ENCODE measurements around the gene NRXN3.

The NRXN3 gene

DNA sequence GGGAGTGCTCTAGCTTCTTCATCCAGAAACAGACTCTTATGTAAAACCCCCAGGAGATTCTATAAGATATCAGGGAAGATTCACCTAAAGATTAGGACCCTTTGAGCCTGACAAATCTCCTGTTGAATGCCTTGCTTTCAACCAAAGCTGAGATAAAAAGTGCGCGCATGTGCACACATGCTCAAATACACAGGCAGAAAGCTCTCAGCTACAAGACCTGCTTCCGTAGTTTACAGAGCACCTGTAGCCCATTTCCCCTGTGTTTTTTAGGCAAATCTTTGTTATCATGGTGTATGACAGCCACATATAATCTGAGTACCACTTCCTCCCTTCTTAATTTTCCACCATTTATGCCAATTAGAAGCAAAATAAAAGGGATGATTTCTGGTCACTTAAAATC, 866.9 kb downstream of the NRXN3 start:
- DNase-seq, result no peak

DNA sequence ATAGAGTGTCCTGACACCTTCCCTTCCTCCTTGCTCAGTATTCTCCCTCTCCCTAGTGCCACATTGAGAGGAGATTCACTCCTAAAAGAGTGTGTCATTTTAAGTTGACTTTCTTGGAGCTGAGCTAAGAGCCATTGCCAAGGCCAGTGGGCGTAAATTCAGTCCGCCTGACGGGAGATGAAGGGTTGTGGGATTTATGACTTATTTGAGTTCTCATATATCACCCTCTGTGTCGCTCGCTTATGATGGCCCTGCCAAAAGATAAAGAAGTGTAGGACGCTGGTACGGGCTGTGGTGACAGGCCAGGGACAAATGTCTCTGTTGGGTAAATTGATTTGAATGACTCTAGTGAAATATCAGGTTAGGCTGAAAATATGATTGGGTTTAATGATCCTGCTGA, 867.4 kb downstream of the NRXN3 start:
- DNase-seq, result no peak

DNA sequence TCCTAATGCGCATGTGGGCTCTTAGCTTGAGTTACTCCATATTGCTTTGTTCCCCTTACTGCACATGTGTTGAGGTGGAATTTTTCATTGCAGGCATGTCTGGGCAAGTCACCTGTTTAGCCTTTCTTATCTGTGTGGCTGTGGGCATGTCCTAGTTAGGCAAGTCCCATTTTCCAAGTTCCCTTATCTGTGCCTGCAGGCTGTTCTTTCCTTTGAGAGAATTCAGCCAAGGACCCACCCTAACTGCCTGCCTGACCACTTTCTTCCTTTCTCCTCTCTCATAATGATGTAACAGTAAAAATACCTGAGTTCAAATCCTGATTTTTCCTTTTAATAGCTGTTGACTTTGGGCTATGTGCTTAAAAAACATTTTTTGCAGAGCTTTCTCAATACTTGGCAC, 870.6 kb downstream of the NRXN3 start:
- no peak for DNase-seq

DNA sequence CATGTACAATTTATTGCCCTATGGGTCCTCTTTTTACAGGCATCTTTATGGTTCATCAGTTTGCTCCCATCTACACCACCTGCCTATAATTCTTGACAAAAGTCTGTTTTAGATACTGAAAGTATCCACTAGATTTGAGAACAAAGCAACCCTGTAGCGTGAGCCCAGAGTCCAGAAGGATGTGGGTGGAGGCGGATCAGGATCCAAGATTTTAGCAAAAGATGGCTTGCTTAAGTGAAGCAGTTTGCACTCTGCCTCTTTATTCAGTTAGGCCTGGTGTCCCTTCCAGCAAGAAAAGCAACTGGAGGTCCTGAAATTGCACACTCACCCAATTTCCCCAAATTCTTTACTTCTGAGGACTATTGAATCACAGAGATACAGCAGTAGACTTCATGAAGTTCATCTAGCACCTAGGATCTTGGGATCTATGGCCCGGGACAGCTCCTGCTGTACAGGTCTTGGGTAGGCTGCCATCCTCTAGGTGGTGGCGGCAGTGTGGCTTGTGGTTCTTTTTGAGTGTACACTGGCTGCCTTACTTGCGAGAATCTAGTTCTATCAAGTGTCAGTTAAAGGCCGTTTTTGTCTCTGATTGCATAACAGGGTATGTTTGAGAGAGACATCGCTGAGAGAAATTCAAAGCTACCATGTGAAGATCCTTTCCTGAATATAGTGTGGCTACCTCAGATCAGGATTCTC, 873.2 kb downstream of the NRXN3 start:
- no peak for DNase-seq

DNA sequence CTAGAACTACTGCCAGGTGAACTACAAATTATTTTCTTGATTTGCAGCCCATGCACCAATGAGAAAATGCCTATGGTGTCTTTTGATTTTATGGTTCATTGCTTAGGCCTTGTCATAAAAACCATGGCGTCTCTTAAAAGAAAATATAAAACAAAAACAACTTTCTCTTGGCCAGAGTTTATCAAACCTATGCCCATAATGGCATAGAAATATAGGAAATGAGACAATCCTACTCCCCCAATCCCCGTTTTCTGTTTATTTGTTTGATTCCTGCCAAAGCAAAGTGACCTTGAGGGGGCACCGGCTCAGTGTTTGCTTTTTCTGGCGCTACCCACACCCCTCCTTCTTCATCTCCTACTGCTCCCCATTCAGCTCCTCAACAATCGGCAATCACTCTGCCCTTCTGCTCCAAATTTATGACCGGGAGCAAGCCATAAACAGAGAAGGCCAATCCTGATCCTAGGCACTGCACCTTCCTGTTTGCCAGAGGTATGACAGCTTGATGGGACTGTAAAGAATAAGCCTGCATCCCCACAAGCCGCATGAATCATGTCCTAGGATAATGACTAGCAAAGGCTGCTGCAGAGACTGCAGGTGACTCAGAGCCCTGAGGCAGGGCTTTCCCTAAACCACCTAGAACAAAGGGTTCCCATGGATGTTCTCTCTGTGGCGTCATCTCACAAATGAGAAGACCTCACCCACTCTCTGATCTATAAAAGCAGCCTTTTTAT, 874.9 kb downstream of the NRXN3 start:
- peak; percentile 39 for DNase-seq

DNA sequence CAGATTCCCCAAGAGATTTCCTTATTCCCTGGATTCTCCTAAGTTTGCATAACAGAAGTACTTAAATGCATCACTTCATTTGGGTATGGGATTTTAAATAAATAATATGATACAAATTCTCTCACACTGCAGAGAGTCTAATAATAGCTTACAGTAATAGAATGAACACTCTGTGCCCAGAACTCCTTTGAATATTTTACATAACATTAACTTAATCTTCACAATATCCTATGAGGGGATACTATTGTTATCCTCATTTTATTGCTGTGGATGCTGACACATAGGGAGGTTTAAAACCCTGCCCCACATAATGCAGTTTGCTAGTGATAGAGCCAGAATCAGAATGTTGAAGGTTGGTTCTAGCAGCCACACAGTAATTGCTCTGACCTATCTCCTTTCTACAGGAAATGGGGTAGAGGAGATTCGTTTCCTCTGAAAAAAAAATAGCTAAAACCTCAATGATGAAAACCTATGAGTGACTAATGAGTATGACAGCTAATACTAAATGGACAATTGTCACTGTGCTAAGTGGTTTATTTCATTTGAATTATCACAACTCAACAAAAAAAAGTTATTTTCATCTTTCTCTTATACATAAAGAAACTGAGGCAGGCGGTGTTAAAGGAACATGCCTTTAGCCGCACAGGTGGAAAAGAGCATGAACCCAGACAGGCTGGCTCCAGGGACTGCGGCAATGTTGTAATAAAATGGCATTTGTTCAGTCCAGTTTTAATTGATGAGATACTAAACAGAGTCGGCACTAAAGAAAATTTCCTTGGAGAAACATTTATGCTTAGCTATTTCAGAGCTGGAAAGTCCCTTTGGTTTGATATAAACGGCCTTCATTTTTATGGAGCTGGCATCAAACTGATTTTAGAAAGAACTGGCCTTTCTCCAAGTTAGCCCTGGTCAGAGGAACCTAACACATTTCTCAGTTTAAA, 880.9 kb downstream of the NRXN3 start:
- no peak for DNase-seq

DNA sequence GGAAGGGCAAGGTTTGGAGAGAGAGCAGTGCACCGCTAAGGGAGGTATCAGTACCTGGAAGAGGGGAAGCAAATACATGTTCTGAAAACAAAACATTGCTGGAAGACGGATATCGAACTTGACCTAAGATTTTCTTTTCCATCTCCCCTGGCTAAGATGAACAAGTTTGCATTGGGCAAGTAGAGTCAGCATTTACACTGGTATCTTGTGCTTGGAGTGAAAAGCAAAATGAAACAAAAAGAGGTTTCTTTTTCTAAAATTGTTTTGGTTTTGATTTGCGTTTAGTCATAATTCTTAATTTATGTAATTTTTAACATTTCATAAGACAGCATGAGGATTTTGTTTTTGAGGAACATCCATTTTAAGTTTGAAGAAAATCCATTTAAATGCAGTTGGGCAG, 881.6 kb downstream of the NRXN3 start:
- no peak for DNase-seq

DNA sequence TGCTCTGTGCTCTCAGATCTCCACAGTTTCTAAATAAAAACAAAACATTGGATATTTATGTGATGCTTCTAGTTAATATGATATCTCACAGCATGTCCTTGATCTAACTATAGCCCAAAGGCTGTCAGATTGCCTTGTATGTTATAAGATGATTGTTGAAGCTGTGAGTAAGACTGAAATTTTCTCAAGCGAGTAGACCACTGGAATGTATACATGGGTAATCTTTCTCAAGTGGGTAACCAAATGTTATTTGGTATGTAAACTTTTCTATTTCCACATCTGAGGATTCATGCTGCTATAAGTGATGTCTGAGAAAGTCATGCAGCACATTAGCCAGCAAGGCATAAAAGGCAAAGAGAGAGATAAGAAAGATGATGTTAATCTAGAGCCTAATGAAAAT, 886.7 kb downstream of the NRXN3 start:
- DNase-seq, result no peak

DNA sequence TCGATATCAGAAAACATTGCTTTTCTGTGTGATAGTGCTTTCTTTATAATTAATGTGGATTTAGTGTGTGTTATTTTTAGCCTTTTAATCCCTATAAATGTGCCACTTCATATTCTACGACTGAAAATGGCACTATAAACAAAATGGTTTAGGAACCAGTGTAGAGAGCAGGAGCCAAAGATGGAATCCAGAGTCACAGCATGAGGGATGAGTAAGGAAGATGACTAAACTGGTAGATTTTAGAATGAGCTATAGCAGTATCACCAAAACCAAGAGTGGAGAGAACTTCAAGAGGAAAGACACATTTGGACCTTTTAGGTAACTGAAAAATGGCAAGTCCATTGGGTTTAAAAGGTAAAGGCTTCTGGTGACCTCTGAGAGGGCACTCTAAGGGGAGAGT, 887.2 kb downstream of the NRXN3 start:
- DNase-seq, result no peak

DNA sequence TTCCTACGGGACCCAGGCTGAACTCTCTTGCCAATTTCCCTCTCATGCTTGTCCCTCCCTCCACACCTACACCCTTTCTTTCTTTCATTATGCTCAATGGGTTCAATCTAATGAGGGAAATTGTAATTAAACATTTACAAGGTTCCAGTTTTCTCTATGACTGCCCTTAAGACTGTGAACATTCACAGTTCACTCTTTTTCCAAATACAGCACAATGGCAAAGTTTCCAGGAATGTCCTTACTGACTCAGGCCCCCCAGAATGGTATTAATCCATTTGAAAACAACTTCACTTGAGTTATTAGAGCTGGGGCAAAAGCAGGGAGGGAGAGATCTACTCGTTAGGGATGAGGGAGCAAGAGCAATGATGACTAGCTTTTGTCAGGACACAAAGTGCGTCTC, 892.1 kb downstream of the NRXN3 start:
- DNase-seq, result no peak

DNA sequence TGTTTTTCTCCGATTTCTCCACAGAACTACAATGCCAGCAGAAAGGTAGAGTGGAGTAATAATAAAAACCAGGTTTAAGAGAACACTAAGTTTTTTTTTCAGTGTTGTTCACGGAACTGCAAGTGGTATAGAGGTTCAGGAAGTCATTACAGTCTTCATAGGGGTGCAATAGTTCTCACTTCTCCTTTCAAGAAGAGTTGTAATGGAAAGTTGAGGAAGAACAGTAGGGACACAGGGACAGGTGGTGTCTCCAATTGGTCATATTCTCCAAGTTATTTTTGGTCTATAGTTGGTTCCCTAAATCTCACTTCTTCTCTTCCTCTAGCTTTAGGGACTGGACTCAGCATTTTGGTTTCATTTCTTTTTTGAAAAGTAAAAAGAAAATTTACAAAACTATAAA, 894.0 kb downstream of the NRXN3 start:
- DNase-seq, result no peak

DNA sequence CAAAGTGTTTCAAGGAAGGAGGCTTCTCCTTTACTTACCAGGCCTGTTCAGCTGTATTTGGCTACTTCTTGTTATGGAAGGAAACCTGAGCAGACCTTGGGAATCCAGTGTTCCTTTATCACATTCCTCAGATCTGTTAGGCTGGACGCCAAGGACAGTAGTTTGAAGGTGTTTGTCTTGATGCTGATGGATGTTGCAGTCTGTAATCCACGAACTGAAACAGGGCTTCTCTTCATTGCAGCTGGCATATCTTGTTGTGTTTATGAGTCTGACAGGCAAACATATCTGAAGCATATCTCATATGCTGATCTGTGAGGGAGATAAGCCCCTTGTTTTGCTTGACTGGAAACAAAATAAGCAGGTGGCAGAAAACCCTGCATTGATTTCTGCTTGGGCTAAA, 904.3 kb downstream of the NRXN3 start:
- no peak for DNase-seq

DNA sequence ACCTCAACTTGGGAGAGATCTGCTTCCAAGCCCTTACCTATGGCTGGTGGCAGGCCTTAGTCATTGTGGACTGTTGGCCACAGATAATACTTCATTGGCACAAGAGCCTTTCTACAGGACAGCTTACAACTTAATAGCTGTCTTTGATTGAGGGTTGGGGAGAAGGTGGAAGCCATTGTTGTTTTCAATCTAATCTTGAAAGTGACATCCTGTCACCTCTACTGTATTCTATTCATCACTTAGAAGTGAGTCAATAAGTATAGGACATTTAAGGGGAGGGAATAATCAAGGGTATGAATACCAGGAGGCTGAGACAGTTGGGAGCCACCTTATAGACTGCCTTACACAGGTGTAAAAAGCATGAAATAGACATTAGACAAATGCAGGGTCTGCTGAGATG, 906.3 kb downstream of the NRXN3 start:
- DNase-seq, result no peak

DNA sequence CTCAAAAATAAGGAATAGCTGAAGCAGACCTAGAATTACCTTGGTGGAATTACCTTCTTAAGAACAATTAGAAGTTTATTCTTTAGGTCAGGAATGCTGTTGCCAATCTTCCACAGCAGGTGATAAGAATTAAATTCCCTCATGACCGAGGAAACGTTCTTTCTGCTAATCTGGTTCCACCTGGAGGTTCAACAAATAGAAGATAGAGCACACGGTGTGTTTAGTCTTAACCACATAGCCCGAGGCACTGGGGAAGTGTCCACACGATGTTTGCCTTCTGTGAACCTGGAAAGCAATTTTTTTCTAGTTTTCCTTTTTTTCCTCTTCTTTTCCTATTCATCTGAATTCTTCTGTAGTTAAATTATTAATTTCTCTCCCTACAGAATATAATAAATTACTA, 906.9 kb downstream of the NRXN3 start:
- no peak for DNase-seq

DNA sequence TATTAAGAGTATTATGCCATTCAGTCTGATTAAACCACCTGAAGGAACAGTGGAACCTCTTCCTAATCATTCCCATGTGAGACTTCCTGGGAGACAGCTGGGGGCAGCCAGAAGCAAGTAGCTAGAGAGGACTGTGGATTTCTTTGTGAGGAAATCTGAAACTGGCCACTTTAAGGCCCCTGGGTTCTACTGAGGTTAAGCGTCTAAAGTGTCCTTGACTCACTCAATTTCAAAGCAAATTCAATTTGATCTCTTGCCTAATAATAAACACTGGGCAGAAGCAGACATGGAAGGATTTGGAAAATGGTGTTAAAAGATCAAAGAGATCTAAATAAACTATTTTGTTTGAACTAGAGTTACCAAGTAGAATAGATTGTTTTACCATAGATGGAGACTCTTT, 909.9 kb downstream of the NRXN3 start:
- DNase-seq, result no peak

DNA sequence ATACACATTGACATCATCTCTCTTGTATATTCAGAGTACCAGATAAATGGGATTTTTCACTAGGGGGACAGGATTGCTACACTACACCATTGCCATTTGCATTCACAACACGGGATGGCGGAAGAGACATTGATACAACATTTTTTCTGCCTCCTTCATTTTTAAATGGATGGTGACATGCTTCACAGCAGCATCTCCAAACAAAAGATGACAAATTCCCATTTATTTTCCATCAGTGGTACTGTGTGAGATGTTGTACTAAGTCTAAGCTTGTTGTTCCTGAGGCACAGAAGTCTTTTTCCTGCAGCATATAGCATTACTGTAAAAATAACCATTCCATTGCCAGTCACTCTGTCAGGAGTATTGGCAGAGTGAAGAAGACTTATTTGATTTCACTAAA, 912.7 kb downstream of the NRXN3 start:
- no peak for DNase-seq

DNA sequence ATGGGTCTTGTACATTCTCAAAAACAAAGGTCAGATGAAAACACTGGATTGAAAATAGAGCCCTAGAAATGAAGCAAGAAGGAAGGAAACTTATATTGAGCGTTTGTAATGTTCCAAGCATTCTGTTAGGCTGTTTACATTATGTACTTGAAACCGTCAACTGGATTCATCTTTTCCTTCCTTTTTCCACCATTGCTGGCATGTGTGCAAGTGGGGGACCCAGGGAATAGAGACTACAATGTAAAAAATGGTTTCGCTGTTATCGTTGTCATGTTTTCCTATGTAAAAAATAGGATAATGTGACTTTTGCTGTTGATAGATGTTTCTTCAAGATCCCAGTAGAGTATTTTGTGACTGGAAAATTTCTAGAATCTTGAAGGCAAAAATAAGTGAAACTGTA, 913.2 kb downstream of the NRXN3 start:
- no peak for DNase-seq

DNA sequence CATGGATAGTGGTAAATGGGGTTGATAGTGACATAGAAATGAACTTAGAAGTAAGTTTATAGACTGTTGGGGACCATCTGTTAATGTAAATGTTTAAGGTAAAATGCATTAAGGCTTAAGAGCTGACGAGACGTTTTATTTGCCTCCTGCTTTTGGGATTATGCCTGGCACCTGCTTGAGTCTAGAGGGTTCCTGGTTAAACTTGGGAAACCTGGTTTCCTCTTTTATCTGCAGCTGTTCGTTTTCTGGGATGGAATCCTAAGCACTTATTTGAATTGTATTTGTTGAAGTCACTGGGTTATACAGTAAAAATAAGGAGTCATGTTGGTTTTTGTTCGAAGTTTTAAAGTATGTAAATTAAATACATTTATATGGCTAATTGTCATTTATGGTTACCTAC, 914.7 kb downstream of the NRXN3 start:
- DNase-seq, result no peak

DNA sequence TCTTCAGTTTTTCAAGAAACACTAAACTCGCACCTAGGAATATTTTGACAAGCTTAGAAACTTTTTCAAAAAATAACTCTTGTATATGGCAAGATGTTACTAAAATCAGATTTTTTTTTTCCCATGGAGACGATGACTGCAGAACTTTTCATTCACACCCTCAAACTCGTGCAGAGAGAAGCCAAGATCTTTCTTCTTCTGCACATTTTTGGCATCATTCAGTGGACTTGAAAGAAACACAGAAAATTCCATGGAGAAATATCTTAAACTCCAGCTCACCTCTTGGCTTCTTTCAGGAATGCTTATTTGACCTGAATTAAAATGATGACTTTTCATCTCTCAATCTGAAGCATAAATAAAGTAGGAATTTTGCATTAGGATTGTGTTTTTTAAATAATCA, 919.4 kb downstream of the NRXN3 start:
- no peak for DNase-seq

DNA sequence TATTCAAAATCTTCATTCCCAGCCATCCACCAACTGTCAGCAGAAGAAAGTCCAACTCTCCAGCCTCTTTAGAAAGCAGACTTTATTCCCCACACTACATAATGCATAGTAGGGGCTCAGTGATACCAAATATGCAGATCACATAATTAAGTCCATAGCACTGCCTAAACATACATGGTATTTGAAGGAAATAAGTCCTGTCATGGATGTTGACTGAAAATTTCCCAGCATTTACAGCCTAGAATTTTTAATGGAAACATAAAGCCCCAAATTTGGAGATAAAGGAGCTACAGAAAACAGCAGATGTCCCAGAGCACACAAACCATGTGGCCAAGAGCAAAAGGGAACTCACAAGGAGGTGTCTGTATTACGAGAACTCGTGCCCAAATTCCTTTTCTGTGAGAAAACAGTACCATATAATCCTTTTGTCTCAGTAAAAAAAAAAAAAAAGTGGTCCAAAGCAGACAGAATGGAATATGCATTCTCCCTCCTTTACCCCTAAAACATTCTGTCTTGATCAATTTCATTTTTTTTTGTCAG, 920.5 kb downstream of the NRXN3 start:
- DNase-seq, result no peak

DNA sequence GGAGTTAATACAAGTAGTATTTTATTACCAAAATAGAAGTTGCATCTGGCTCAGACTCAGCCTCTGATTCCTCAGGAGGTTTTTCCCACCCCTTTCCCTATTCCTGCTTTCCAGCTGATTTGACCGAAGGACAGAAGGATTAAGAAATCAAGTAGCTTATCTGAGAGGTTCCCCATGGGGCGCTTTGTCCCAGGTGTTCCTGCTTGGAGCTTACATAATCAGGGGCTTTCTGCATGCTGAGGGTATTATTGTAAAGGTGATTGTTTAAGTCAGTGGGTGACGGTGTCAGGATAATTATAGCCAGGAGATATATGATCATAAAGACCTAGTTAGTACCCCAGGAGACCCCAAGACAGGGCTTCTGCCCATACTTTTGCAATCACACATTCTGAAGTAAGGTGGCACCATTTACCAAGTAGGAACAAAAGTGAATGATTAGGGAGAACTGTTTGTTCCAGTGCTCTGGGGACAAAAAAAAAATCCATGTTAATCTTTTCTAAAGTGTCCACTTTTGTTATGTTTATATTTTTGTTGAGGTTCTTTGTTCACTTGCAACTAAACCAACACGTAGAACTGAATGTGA, 921.3 kb downstream of the NRXN3 start:
- DNase-seq, result no peak

DNA sequence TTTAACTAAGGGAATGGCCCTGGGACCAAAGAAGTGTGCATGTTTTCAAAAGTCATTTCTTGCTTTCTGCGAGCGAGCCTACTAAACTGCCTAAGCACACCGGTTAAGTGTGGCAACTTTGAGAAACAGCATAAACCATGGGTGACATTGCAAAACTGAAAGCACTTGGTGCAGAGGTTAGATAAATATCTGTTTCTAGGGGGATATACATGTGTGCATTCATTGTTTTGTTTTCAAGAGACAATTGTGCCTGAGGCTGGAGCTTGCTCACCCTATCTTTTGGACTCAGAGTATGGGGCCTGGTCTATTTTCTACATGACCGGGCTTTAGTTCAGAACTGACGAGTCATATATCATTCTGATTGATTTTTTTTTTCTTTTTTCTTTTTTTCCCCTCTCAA, 923.4 kb downstream of the NRXN3 start:
- DNase-seq, result no peak

DNA sequence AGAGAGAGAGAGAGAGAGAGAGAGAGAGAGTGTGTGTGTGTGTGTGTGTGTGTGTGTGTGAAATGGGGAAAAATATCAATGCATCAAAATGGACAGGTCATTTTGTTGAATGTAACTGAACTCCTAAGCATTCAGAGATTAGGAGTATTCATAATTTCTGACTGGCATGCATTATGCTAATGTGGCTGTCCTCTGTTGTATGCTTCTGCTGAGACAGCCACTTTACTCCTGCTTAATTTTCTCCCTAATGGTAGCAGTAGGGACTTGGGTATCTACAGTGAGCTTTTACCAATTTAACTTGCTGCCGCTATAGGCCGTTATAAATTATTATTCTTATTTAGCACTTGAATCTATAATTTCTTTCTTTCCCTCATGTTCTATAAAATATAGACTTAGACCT, 924.8 kb downstream of the NRXN3 start:
- no peak for DNase-seq

Data from NCI-H1436 (cell line).